Liver (tissue), 3 donors: ENCODE data around the gene GOLGA2.

Experiments used
- EGR1 ChIP-seq, 2 donors: IDR thresholded peaks; 2 replicates each; pipeline ENCODE4 v1.6.1; 2016 to 2018; ENCODE audit warnings: antibody characterized with exemption in 2 of 2, low read depth in 2 of 2
- GABPA ChIP-seq, 2 donors: IDR thresholded peaks in 1 of 2; conservative IDR thresholded peaks in 1 of 2; 2 replicates each; pipeline ENCODE4 v1.6.1; 2016; ENCODE audit warnings: antibody characterized with exemption in 2 of 2, mild to moderate bottlenecking in 1 of 2, moderate library complexity in 1 of 2
- HNF4A ChIP-seq, 2 donors: conservative IDR thresholded peaks; 2 replicates each; pipeline ENCODE4 v1.6.1; 2016; ENCODE audit warnings: antibody characterized with exemption in 2 of 2, mild to moderate bottlenecking in 2 of 2
- JUND ChIP-seq, 2 donors: IDR thresholded peaks; 2 replicates each; pipeline ENCODE4 v1.6.1; 2016; ENCODE audit warnings: antibody characterized with exemption in 2 of 2
- RAD21 ChIP-seq, 2 donors: IDR thresholded peaks; 2 replicates each; pipeline ENCODE4 v1.6.1; 2016; ENCODE audit warnings: antibody characterized with exemption in 2 of 2, mild to moderate bottlenecking in 2 of 2
- RXRA ChIP-seq, 2 donors: IDR thresholded peaks; 2 replicates each; pipeline ENCODE4 v1.6.1; 2017 to 2018; ENCODE audit warnings: antibody characterized with exemption in 2 of 2, mild to moderate bottlenecking in 1 of 2
- SP1 ChIP-seq: IDR thresholded peaks from 2 replicates; pipeline ENCODE4 v1.6.1; 2018; ENCODE audit warnings: antibody characterized with exemption, mild to moderate bottlenecking
- TAF1 ChIP-seq: conservative IDR thresholded peaks from 2 replicates; pipeline ENCODE4 v1.6.1; 2016; ENCODE audit warnings: antibody characterized with exemption, mild to moderate bottlenecking
- YY1 ChIP-seq: IDR thresholded peaks from 2 replicates; pipeline ENCODE4 v1.6.1; 2016; ENCODE audit warnings: antibody characterized with exemption, mild to moderate bottlenecking
- TF ChIP-seq, protein P1 (sequence below): fragments of 150-350 bp; IDR thresholded peaks from 2 replicates; pipeline ENCODE4 v1.5.1; 2017; ENCODE audit warnings: improper control_type of control experiment, low read depth, low read length; ENCODE audit not compliant: missing input control
- TF ChIP-seq, protein P2 (sequence below): IDR thresholded peaks from 2 replicates; pipeline ENCODE4 v1.6.1; 2016; ENCODE audit warnings: antibody characterized with exemption
- TF ChIP-seq, protein P3 (sequence below): IDR thresholded peaks from 2 replicates; pipeline ENCODE4 v1.6.1; 2016; ENCODE audit warnings: antibody characterized with exemption
- TF ChIP-seq, protein P4 (sequence below): IDR thresholded peaks from 2 replicates; pipeline ENCODE4 v1.6.1; 2016; ENCODE audit warnings: antibody characterized with exemption
- TF ChIP-seq, protein P5 (sequence below): IDR thresholded peaks from 2 replicates; pipeline ENCODE4 v1.6.1; 2016; ENCODE audit warnings: antibody characterized with exemption, mild to moderate bottlenecking
- donor health status: healthy.
- donor health status: healthy.

DNA sequence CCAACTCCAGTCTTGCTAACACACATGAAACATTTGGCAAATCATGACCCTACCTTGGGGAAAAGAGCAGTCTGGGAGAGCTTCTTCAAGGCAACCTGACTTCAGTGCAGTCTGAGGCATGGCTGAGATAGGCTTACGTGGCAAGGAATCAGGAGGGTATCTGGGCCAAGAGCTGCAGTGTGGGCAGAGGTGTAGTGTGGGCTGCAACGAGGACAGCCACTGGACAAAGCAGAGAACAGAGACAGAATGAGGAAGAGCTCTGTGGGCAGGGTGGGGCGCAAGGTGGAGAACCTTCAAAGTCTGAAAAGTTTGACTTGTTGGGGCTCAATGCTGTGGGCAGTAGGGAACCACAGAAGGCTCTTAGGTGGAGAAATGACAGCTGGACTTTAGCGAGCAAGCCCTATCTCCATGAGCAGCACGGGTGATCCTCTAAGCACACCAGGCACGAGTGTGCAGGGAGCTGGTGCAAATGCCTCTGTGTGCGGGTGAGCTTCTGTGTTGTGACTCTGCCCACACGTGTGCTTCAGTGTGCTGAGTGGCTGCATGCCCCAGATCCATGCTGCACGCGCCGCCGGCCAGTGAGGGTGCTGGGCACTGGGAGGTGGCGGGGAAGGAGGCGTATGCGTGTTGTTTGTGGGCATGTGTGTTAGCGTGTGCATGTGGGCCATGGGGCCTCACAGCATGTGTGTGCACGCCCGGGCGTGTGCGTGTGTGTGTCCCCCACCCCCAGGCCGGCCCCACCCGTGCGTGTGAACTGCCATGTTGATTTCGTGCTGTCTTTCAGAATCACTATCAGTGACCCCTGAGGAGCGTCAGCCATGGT is 23.3 kb downstream of the GOLGA2 start:
- TF ChIP-seq, protein P1, sequence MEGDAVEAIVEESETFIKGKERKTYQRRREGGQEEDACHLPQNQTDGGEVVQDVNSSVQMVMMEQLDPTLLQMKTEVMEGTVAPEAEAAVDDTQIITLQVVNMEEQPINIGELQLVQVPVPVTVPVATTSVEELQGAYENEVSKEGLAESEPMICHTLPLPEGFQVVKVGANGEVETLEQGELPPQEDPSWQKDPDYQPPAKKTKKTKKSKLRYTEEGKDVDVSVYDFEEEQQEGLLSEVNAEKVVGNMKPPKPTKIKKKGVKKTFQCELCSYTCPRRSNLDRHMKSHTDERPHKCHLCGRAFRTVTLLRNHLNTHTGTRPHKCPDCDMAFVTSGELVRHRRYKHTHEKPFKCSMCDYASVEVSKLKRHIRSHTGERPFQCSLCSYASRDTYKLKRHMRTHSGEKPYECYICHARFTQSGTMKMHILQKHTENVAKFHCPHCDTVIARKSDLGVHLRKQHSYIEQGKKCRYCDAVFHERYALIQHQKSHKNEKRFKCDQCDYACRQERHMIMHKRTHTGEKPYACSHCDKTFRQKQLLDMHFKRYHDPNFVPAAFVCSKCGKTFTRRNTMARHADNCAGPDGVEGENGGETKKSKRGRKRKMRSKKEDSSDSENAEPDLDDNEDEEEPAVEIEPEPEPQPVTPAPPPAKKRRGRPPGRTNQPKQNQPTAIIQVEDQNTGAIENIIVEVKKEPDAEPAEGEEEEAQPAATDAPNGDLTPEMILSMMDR: no peak
- TF ChIP-seq RXRA (IDR thresholded peaks at IDR 0.05) (no peak), YY1 (no peak), RAD21 (IDR thresholded peaks at IDR 0.05) (no peak), SP1 (no peak), GABPA (IDR thresholded peaks at IDR 0.05 in 1 of 2, conservative IDR thresholded peaks at IDR 0.05 in 1 of 2) (no peak), HNF4A (conservative IDR thresholded peaks at IDR 0.05) (no peak), TAF1 (no peak), JUND (IDR thresholded peaks at IDR 0.05) (no peak), EGR1 (IDR thresholded peaks at IDR 0.05; ENCODE audit: low read depth in 2 of 2) (no peak)
- TF ChIP-seq, protein P2, sequence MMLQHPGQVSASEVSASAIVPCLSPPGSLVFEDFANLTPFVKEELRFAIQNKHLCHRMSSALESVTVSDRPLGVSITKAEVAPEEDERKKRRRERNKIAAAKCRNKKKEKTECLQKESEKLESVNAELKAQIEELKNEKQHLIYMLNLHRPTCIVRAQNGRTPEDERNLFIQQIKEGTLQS: no peak
- TF ChIP-seq, protein P3, sequence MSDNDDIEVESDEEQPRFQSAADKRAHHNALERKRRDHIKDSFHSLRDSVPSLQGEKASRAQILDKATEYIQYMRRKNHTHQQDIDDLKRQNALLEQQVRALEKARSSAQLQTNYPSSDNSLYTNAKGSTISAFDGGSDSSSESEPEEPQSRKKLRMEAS: no peak
- TF ChIP-seq, protein P4, sequence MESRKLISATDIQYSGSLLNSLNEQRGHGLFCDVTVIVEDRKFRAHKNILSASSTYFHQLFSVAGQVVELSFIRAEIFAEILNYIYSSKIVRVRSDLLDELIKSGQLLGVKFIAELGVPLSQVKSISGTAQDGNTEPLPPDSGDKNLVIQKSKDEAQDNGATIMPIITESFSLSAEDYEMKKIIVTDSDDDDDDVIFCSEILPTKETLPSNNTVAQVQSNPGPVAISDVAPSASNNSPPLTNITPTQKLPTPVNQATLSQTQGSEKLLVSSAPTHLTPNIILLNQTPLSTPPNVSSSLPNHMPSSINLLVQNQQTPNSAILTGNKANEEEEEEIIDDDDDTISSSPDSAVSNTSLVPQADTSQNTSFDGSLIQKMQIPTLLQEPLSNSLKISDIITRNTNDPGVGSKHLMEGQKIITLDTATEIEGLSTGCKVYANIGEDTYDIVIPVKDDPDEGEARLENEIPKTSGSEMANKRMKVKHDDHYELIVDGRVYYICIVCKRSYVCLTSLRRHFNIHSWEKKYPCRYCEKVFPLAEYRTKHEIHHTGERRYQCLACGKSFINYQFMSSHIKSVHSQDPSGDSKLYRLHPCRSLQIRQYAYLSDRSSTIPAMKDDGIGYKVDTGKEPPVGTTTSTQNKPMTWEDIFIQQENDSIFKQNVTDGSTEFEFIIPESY: no peak
- TF ChIP-seq, protein P5, sequence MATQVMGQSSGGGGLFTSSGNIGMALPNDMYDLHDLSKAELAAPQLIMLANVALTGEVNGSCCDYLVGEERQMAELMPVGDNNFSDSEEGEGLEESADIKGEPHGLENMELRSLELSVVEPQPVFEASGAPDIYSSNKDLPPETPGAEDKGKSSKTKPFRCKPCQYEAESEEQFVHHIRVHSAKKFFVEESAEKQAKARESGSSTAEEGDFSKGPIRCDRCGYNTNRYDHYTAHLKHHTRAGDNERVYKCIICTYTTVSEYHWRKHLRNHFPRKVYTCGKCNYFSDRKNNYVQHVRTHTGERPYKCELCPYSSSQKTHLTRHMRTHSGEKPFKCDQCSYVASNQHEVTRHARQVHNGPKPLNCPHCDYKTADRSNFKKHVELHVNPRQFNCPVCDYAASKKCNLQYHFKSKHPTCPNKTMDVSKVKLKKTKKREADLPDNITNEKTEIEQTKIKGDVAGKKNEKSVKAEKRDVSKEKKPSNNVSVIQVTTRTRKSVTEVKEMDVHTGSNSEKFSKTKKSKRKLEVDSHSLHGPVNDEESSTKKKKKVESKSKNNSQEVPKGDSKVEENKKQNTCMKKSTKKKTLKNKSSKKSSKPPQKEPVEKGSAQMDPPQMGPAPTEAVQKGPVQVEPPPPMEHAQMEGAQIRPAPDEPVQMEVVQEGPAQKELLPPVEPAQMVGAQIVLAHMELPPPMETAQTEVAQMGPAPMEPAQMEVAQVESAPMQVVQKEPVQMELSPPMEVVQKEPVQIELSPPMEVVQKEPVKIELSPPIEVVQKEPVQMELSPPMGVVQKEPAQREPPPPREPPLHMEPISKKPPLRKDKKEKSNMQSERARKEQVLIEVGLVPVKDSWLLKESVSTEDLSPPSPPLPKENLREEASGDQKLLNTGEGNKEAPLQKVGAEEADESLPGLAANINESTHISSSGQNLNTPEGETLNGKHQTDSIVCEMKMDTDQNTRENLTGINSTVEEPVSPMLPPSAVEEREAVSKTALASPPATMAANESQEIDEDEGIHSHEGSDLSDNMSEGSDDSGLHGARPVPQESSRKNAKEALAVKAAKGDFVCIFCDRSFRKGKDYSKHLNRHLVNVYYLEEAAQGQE: no peak
